H1 (cell line): ENCODE data around the gene RAD51B. TPM values are rescaled to one million over a fixed set of nuclear protein-coding genes. Genes with fewer than 3 reads are reported as not detected.

Experiments used
- GABPA ChIP-seq: IDR thresholded peaks from 2 replicates; pipeline ENCODE4 v1.6.1; 2011; ENCODE audit warnings: mild to moderate bottlenecking, low read length, moderate library complexity, borderline replicate concordance; ENCODE audit not compliant: insufficient read depth
- NANOG ChIP-seq: IDR thresholded peaks from 2 replicates; pipeline ENCODE4 v1.6.1; 2011; ENCODE audit warnings: low read length, low read depth, mild to moderate bottlenecking, inconsistent platforms; ENCODE audit not compliant: insufficient read depth, poor library complexity, severe bottlenecking
- RNF2 ChIP-seq: fragments of 200-900, 300-1000 bp; sonication (generic); IDR thresholded peaks from 2 replicates; pipeline ENCODE4 v1.7.1; 2016; ENCODE audit warnings: borderline replicate concordance, low read depth, mild to moderate bottlenecking, antibody characterized with exemption, low read length; ENCODE audit not compliant: poor library complexity, severe bottlenecking; ENCODE audit errors: missing control alignments
- polyA plus RNA-seq, 7 experiments: library from polyadenylated mRNA; depleted of rRNA in 3 of 7; stranded (reverse) in 5 of 7; unstranded in 2 of 7; fragments of >200 nt in 5 of 7; fragments of 200-250 nt in 2 of 7; gene quantifications; 1 replicate in 5 of 7; 2 replicates in 1 of 7; 4 replicates in 1 of 7; pipeline versions ENCODE4 v1.2.1 to v1.2.3, GENCODE V29; 2011 to 2013; ENCODE audit warnings: missing spikeins in 2 of 7, mixed read lengths in 2 of 7
- total RNA-seq: library from RNA; stranded (reverse); fragmentation: NEBNext Ultra II Directional; extraction: Animal tissue kit (Norgen Biotek cat#: 25700); gene quantifications from 2 replicates; pipeline ENCODE4 v1.2.1, GENCODE V29; 2021

Gene RAD51B
- total and polyA plus RNA-seq, 2 of the 8 experiments (the other 6 are each of a cell fraction or from before 2014, with no cell fraction given): 3.9 to 14.9 TPM

DNA sequence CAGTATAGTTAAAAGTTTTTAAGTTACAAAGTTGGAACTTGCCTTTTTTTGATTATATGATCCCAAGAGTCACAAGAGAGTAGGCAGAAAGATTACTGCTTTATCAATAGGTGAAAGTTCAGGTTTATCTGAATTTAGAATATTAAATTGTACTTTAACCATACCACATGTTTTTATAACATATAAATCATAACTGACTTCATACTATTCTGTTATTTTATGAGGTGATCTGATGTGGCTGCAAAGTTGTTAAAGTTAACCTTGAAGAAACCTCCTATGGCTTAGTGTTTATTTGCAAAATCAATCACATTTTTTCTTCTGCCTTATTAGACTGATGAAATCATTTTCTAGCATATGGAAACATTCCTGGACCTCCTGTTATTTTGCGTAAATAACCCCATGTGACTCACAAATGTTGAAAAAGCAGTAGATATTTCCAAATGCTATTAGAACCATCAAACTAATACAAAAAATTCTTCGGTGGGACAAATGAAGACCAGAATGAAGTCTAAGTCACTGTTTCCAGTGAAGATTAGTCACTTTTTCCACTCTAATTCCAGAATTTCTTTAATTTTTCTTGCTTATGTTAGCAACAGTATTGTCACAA is 132.1 kb downstream of the RAD51B start (continued):
- TF ChIP-seq RNF2 (no peak), NANOG (no peak), GABPA (no peak)
